AG04450 (cell line): ENCODE results near the gene ABLIM2. TPM values are rescaled to one million over a fixed set of nuclear protein-coding genes. Genes with fewer than 3 reads are reported as not detected.

ENCODE experiments used
- CTCF ChIA-PET: fragments of 300-600, 350-600 bp; formaldehyde crosslinking; extraction: SDS; loops from one replicate; lab custom pipeline; 2022; ENCODE audit warnings: antibody characterized with exemption, inconsistent platforms; lab: Charles Lee
- POLR2A ChIA-PET: fragments of 350-600 bp; formaldehyde crosslinking; extraction: SDS; loops from one replicate; lab custom pipeline; 2021; ENCODE audit warnings: antibody characterized with exemption, inconsistent platforms; lab: Yijun Ruan, JAX
- DNase-seq: peaks from one replicate; pipeline ENCODE4 v3.0.0-alpha.2; 2011; ENCODE audit warnings: low read depth, low spot score
- H3K27ac ChIP-seq: one replicate; pipeline ENCODE4 v1.5.1; 2012; ENCODE audit warnings: low read depth, low read length, control low read depth
- H3K27me3 ChIP-seq: one replicate; pipeline ENCODE4 v1.6.0; 2012; ENCODE audit warnings: low read length; ENCODE audit not compliant: control insufficient read depth, insufficient read depth
- H3K4me3 ChIP-seq: 2 replicates; pipeline ENCODE4 v1.5.1; 2011; ENCODE audit warnings: mild to moderate bottlenecking, low read depth, low read length, control low read depth
- H3K9me3 ChIP-seq: 2 replicates; pipeline ENCODE4 v1.5.1; 2012; ENCODE audit warnings: low read length; ENCODE audit not compliant: control insufficient read depth, insufficient read depth
- polyA plus RNA-seq: library from polyadenylated mRNA; depleted of rRNA; stranded (reverse); fragments of >200 nt; gene quantifications from 2 replicates; pipeline ENCODE4 v1.2.3, GENCODE V29; 2011
- TF ChIP-seq, protein P1 (sequence below): IDR thresholded peaks from 2 replicates; pipeline ENCODE4 v1.5.1; 2011; ENCODE audit warnings: low read depth, low read length, control low read depth, inconsistent platforms

ABLIM2 gene
- polyA plus RNA-seq, 1 experiment, result not detected

GRCh38 chr4:8058031-8058479, 100.6 kb downstream of the ABLIM2 start:
- Histone ChIP-seq H3K27me3 (peaks cover 17% of the 10 kb centered on the region), H3K9me3 (peaks cover 18% of the 10 kb centered on the region), H3K4me3 (no peak overlapping the region), H3K27ac (no peak overlapping the region)
- DNase-seq, result no peak
- CTCF ChIA-PET, result no interaction called here
- POLR2A ChIA-PET, result no interaction called here
- TF ChIP-seq, protein P1, sequence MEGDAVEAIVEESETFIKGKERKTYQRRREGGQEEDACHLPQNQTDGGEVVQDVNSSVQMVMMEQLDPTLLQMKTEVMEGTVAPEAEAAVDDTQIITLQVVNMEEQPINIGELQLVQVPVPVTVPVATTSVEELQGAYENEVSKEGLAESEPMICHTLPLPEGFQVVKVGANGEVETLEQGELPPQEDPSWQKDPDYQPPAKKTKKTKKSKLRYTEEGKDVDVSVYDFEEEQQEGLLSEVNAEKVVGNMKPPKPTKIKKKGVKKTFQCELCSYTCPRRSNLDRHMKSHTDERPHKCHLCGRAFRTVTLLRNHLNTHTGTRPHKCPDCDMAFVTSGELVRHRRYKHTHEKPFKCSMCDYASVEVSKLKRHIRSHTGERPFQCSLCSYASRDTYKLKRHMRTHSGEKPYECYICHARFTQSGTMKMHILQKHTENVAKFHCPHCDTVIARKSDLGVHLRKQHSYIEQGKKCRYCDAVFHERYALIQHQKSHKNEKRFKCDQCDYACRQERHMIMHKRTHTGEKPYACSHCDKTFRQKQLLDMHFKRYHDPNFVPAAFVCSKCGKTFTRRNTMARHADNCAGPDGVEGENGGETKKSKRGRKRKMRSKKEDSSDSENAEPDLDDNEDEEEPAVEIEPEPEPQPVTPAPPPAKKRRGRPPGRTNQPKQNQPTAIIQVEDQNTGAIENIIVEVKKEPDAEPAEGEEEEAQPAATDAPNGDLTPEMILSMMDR, result no peak

DNA sequence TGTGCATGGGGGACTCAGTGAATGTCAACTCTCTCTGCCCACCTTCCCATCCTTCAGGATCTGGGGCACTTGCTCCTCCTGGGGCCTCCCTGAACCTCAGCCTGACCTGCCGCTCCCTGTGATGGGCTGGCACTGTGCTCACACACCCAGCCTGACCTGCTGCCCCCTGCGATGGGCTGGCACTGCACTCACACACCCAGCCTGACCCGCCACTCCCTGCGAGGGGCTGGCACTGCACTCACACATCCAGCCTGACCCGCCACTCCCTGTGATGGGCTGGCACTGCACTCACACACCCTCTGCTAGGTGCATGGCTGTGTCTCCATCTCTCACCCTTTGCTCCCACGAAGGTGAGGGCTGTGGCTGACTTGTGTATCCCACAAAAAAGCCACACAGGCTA, 103.4 kb downstream of the ABLIM2 start:
- Histone ChIP-seq H3K9me3 (peaks cover 14% of the 10 kb centered on the region), H3K27ac (no peak overlapping the region), H3K4me3 (no peak overlapping the region), H3K27me3 (peaks cover 20% of the 10 kb centered on the region)
- TF ChIP-seq, protein P1, result no peak
- CTCF ChIA-PET, result no interaction called here
- DNase-seq, result no peak
- POLR2A ChIA-PET, result no interaction called here

DNA sequence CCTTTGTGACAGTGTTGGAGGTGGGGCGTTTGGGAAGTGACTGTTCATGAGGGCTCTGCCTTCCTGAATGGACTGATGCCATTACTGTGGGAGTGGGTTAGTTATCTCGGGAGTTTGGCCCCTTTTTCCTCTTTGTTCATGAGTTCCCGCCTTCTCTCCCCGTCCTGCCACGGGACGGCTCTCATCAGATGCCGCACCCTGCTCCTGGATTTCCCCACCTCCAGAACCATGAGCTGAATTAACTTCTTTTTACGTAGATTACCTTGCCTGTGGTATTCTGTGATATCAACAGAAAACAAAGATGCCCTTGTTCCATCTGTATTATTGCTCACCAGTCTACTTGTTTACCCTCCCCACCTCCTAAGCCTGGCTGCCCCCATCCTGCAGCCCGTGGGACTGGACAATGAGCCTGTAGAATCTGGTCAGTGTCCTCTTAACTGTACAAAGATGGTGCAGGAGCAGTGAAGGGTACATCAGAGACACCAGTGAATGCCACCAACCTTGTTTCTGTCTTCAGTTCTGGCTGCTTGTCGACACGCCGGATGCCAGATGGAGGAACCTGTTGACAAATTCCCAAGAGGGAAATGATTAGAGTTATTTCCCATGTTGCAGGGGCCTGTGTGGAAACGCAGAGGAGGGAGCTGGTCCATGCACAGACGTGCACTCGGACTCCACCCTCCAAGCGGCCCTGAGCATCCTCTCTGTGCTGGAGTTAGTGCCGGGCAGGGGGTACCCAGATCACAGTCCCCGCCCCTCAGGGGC, 104.7 kb downstream of the ABLIM2 start:
- DNase-seq, result no peak
- Histone ChIP-seq H3K9me3 (peaks cover 14% of the 10 kb centered on the region), H3K4me3 (no peak overlapping the region), H3K27ac (no peak overlapping the region), H3K27me3 (peaks cover 22% of the 10 kb centered on the region)
- POLR2A ChIA-PET, result no interaction called here
- CTCF ChIA-PET, result no interaction called here
- TF ChIP-seq, protein P1, result no peak

GRCh38 chr4:8052160-8052691, 106.4 kb downstream of the ABLIM2 start:
- TF ChIP-seq, protein P1, result no peak
- H3K9me3 ChIP-seq, result peaks cover 14% of the 10 kb centered on the region
- DNase-seq, result no peak
- H3K4me3 ChIP-seq, result no peak overlapping the region
- peaks cover 33% of the 10 kb centered on the region for H3K27me3 ChIP-seq
- CTCF ChIA-PET, result no interaction called here
- H3K27ac ChIP-seq, result no peak overlapping the region
- POLR2A ChIA-PET, result no interaction called here

DNA sequence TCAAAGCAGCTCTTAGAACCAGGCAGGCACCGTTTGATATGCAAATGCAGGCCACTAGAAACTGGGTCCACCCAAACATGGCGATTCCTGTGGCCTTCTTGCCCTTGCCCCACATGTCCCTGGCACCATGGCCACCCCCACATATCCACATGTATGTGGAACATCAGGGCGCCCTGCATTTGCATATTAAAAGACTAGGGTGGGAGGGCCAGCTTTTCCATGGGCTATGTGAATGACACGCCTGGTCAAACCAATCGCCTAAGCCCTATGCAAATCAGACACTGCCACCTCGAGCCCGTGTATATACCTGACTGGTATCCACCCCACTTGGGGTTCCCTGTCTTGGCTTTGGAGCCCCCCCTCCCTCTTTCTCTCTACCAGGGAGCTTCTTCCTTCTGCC, 107.0 kb downstream of the ABLIM2 start:
- Histone ChIP-seq H3K4me3 (no peak overlapping the region), H3K27ac (no peak overlapping the region), H3K9me3 (peaks cover 14% of the 10 kb centered on the region), H3K27me3 (peaks cover 36% of the 10 kb centered on the region)
- POLR2A ChIA-PET, result no interaction called here
- TF ChIP-seq, protein P1, result no peak
- no peak for DNase-seq
- CTCF ChIA-PET, result no interaction called here
